Neural cell (in vitro differentiated cells): ENCODE measurements around the gene GUCA1A.

Experiments
- EZH2 ChIP-seq: fragments of 200-600, 300-800 bp; shearing (Covaris generic), sonication (generic); IDR thresholded peaks from 2 replicates; pipeline ENCODE4 v1.6.1; 2014; ENCODE audit warnings: antibody characterized with exemption, low read length, borderline replicate concordance, mild to moderate bottlenecking; ENCODE audit not compliant: insufficient read depth, poor library complexity, severe bottlenecking
- MXI1 ChIP-seq: fragments of 450-650 bp; conservative IDR thresholded peaks from 2 replicates; pipeline ENCODE4 v1.6.1; 2014; ENCODE audit warnings: antibody characterized with exemption, mild to moderate bottlenecking; ENCODE audit not compliant: poor library complexity, severe bottlenecking
- POLR2AphosphoS5 ChIP-seq: IDR thresholded peaks from 2 replicates; pipeline ENCODE4 v1.6.1; 2012
- RAD21 ChIP-seq: fragments of 450-650 bp; conservative IDR thresholded peaks from 2 replicates; pipeline ENCODE4 v1.6.1; 2014; ENCODE audit warnings: antibody characterized with exemption, mild to moderate bottlenecking, moderate library complexity
- TF ChIP-seq, protein P1 (sequence below): fragments of 450-650 bp; IDR thresholded peaks from 2 replicates; pipeline ENCODE4 v1.5.1; 2014; ENCODE audit warnings: antibody characterized with exemption, mild to moderate bottlenecking, moderate library complexity; ENCODE audit not compliant: poor library complexity, severe bottlenecking
- TF ChIP-seq, protein P2 (sequence below): IDR thresholded peaks from 2 replicates; pipeline ENCODE4 v1.6.1; 2012; ENCODE audit warnings: borderline replicate concordance

DNA sequence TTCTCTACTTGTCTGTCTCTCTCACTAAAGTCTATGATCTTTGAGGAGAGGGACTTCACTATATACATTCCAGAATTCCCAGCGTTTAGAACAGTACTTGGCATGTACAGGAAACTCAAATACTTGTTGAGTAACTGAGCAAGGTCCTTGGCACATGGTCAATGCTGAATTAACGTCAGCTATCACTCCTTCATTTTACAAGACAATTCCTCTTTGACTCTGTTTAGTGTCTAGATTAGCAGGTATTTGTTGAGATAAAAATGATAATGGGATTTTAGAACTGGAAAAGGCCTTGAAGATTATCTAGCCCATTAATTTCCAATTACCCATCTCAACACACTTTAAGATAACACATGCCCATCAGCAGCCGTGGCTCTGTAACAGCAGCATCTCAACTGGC, 28.2 kb downstream of the GUCA1A start:
- TF ChIP-seq, protein P1, sequence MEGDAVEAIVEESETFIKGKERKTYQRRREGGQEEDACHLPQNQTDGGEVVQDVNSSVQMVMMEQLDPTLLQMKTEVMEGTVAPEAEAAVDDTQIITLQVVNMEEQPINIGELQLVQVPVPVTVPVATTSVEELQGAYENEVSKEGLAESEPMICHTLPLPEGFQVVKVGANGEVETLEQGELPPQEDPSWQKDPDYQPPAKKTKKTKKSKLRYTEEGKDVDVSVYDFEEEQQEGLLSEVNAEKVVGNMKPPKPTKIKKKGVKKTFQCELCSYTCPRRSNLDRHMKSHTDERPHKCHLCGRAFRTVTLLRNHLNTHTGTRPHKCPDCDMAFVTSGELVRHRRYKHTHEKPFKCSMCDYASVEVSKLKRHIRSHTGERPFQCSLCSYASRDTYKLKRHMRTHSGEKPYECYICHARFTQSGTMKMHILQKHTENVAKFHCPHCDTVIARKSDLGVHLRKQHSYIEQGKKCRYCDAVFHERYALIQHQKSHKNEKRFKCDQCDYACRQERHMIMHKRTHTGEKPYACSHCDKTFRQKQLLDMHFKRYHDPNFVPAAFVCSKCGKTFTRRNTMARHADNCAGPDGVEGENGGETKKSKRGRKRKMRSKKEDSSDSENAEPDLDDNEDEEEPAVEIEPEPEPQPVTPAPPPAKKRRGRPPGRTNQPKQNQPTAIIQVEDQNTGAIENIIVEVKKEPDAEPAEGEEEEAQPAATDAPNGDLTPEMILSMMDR = no peak
- TF ChIP-seq POLR2AphosphoS5 = no peak
- no peak for TF ChIP-seq EZH2
- TF ChIP-seq RAD21 = no peak
- TF ChIP-seq MXI1 = no peak
- TF ChIP-seq, protein P2, sequence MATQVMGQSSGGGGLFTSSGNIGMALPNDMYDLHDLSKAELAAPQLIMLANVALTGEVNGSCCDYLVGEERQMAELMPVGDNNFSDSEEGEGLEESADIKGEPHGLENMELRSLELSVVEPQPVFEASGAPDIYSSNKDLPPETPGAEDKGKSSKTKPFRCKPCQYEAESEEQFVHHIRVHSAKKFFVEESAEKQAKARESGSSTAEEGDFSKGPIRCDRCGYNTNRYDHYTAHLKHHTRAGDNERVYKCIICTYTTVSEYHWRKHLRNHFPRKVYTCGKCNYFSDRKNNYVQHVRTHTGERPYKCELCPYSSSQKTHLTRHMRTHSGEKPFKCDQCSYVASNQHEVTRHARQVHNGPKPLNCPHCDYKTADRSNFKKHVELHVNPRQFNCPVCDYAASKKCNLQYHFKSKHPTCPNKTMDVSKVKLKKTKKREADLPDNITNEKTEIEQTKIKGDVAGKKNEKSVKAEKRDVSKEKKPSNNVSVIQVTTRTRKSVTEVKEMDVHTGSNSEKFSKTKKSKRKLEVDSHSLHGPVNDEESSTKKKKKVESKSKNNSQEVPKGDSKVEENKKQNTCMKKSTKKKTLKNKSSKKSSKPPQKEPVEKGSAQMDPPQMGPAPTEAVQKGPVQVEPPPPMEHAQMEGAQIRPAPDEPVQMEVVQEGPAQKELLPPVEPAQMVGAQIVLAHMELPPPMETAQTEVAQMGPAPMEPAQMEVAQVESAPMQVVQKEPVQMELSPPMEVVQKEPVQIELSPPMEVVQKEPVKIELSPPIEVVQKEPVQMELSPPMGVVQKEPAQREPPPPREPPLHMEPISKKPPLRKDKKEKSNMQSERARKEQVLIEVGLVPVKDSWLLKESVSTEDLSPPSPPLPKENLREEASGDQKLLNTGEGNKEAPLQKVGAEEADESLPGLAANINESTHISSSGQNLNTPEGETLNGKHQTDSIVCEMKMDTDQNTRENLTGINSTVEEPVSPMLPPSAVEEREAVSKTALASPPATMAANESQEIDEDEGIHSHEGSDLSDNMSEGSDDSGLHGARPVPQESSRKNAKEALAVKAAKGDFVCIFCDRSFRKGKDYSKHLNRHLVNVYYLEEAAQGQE = no peak
